Endothelial cell (in vitro differentiated cells): ENCODE results near the gene SKIC8. TPM values are rescaled to one million over a fixed set of nuclear protein-coding genes. Genes with fewer than 3 reads are reported as not detected.

Experiments used
- DNase-seq: peaks from one replicate; pipeline ENCODE4 v3.0.0; 2021; ENCODE audit warnings: low spot score
- H3K27ac Mint-ChIP-seq: one replicate; pipeline ENCODE4 v1.8.0; 2021; ENCODE audit warnings: mixed read lengths, inconsistent platforms; ENCODE audit not compliant: unreplicated experiment
- H3K27me3 Mint-ChIP-seq: one replicate; pipeline ENCODE4 v1.8.0; 2021; ENCODE audit warnings: mild to moderate bottlenecking, moderate library complexity, mixed read lengths, inconsistent platforms; ENCODE audit not compliant: unreplicated experiment
- H3K36me3 Mint-ChIP-seq: one replicate; pipeline ENCODE4 v1.8.0; 2021; ENCODE audit warnings: mild to moderate bottlenecking, low read depth, mixed read lengths, inconsistent platforms; ENCODE audit not compliant: unreplicated experiment
- H3K4me1 Mint-ChIP-seq: one replicate; pipeline ENCODE4 v1.8.0; 2021; ENCODE audit warnings: mild to moderate bottlenecking, mixed read lengths, inconsistent platforms; ENCODE audit not compliant: unreplicated experiment
- H3K4me3 Mint-ChIP-seq: one replicate; pipeline ENCODE4 v1.8.0; 2021; ENCODE audit warnings: mild to moderate bottlenecking, mixed read lengths, inconsistent platforms; ENCODE audit not compliant: unreplicated experiment
- H3K9me3 Mint-ChIP-seq: one replicate; pipeline ENCODE4 v1.8.0; 2021; ENCODE audit warnings: mixed read lengths, inconsistent platforms; ENCODE audit not compliant: unreplicated experiment
- total RNA-seq: library from RNA; stranded (reverse); fragmentation: NEBNext Ultra II Directional; extraction: Animal tissue kit (Norgen Biotek cat#: 25700); gene quantifications from one replicate; pipeline ENCODE4 v1.2.1, GENCODE V29; 2021; ENCODE audit not compliant: unreplicated experiment
- TF ChIP-seq, protein P1 (sequence below): fragments of 200-600 bp; sonication (generic); IDR thresholded peaks from one replicate; pipeline ENCODE4 v1.5.0; 2021; ENCODE audit warnings: antibody characterized with exemption; ENCODE audit not compliant: unreplicated experiment

The SKIC8 gene
- total RNA-seq, 1 donor from 2014 or later = 43.9 TPM

DNA sequence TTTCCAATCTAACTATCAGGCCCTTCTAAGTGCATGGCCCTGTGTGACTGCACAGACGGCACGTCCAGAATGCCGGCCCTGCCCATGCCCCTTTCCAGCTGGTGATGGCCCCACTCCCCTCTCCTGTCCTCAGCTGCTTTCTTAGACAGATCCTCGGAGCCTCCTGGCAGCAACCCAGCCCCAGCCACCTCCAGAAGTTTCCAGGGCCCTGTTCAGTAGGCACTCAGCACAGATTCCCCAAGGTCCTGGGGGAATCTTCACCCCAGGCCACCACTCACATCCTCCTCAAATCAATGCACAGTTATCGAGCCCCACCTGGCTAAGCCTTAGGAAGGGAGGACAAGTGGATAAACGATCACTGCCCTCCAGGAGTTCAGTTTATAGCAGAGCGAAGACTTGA is 39.4 kb upstream of the SKIC8 start:
- TF ChIP-seq, protein P1, sequence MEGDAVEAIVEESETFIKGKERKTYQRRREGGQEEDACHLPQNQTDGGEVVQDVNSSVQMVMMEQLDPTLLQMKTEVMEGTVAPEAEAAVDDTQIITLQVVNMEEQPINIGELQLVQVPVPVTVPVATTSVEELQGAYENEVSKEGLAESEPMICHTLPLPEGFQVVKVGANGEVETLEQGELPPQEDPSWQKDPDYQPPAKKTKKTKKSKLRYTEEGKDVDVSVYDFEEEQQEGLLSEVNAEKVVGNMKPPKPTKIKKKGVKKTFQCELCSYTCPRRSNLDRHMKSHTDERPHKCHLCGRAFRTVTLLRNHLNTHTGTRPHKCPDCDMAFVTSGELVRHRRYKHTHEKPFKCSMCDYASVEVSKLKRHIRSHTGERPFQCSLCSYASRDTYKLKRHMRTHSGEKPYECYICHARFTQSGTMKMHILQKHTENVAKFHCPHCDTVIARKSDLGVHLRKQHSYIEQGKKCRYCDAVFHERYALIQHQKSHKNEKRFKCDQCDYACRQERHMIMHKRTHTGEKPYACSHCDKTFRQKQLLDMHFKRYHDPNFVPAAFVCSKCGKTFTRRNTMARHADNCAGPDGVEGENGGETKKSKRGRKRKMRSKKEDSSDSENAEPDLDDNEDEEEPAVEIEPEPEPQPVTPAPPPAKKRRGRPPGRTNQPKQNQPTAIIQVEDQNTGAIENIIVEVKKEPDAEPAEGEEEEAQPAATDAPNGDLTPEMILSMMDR = no peak
- H3K27ac Mint-ChIP-seq = peak overlapping the region; percentile 7
- H3K9me3 Mint-ChIP-seq = no peaks in the 10 kb centered on the region
- H3K27me3 Mint-ChIP-seq = peaks cover 21% of the 10 kb centered on the region
- H3K4me3 Mint-ChIP-seq = no peak overlapping the region
- H3K36me3 Mint-ChIP-seq = peaks cover 4% of the 10 kb centered on the region
- peaks cover 10% of the 10 kb centered on the region for H3K4me1 Mint-ChIP-seq
- DNase-seq = no peak

DNA sequence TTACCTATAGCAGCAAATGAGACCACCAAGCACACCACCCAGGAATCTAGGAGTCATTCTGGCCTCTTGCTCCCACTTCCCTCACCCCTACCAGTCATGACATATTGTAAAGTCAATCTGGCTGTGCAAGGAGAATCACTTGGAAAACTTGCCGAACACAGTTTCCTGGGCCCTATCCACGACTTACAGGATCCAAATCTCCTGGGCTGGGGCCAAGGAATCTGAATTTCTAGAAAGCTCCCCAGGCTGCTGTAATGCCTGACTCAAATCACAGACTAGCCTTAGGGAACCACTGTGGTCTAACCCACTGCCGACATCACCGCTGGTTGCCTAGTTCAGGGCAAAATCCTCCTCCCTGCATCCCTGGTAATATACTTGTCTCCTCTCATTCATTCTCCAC is 36.6 kb upstream of the SKIC8 start:
- Mint-ChIP-seq H3K27ac (no peak overlapping the region), H3K9me3 (no peaks in the 10 kb centered on the region), H3K4me3 (no peak overlapping the region), H3K36me3 (peaks cover 4% of the 10 kb centered on the region), H3K27me3 (peaks cover 19% of the 10 kb centered on the region), H3K4me1 (peaks cover 14% of the 10 kb centered on the region)
- no peak for DNase-seq
- TF ChIP-seq, protein P1 = no peak

DNA sequence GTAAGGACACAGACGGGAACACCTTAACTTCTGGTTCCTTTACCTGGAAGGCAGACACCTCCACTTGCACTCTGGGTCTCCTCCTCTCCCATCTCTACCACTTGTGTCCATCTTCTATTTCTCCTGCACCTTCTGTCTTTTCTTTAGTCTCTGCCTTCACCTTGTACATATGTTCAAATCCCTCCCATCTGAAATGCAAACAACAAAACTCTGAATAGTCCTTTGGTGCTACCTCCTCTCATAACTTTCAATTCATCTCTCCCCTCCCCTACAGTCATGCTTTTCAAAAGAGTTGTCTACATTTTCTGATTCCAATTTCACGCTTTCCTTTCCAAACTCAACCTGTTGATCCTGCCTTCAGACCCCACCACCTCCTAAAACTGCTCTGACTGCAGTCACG is 35.4 kb upstream of the SKIC8 start:
- H3K9me3 Mint-ChIP-seq = no peaks in the 10 kb centered on the region
- no peak for DNase-seq
- TF ChIP-seq, protein P1 = no peak
- H3K27ac Mint-ChIP-seq = no peak overlapping the region
- no peak overlapping the region for H3K4me3 Mint-ChIP-seq
- peaks cover 9% of the 10 kb centered on the region for H3K4me1 Mint-ChIP-seq
- peaks cover 12% of the 10 kb centered on the region for H3K27me3 Mint-ChIP-seq
- peaks cover 4% of the 10 kb centered on the region for H3K36me3 Mint-ChIP-seq

DNA sequence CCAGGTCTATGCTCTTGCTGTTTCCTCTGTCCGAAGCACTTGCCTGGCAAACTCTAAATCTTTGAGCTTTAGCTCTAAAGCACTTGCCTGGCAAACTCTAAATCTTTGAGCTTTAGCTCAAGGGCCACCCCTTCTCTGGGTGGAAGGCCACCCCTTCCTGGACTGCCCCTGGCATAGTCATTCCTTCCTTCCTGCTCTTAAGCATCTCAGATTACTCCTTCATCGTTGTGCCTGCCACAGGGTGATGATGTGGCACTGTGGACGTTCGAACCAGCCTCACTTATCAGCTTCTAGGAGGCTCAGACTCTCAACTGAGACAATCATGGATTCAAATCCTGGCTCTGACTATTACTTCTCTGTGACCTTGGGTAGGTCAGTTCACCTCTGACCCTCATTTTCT is 30.2 kb upstream of the SKIC8 start:
- Mint-ChIP-seq H3K27me3 (peaks cover 1% of the 10 kb centered on the region), H3K9me3 (no peaks in the 10 kb centered on the region), H3K4me3 (no peak overlapping the region), H3K4me1 (peaks cover 11% of the 10 kb centered on the region), H3K27ac (no peak overlapping the region), H3K36me3 (no peaks in the 10 kb centered on the region)
- TF ChIP-seq, protein P1 = no peak
- no peak for DNase-seq

- Mint-ChIP-seq H3K27me3 (peaks cover 1% of the 10 kb centered on the region), H3K4me3 (no peak overlapping the region), H3K4me1 (peaks cover 15% of the 10 kb centered on the region), H3K27ac (no peak overlapping the region), H3K9me3 (no peaks in the 10 kb centered on the region), H3K36me3 (peaks cover 3% of the 10 kb centered on the region)
- DNase-seq = no peak
- TF ChIP-seq, protein P1 = no peak
Measured at GRCh38 chr15:78327466-78327865, 28.1 kb upstream of the SKIC8 start.
